NCI-H526 treated with DMSO at 0.1 percent for 48 hours (cell line): Measurements from ENCODE around the gene HIC2.
"Not testable (repeated sequence)": the region's sequence is repeated elsewhere in the genome, so short reads cannot be mapped to it uniquely, and the experiment has no call there.

Experiments
- DNase-seq: peaks from one replicate; lab custom pipeline; 2025; lab: John Stamatoyannopoulos, UW

The HIC2 gene

DNA sequence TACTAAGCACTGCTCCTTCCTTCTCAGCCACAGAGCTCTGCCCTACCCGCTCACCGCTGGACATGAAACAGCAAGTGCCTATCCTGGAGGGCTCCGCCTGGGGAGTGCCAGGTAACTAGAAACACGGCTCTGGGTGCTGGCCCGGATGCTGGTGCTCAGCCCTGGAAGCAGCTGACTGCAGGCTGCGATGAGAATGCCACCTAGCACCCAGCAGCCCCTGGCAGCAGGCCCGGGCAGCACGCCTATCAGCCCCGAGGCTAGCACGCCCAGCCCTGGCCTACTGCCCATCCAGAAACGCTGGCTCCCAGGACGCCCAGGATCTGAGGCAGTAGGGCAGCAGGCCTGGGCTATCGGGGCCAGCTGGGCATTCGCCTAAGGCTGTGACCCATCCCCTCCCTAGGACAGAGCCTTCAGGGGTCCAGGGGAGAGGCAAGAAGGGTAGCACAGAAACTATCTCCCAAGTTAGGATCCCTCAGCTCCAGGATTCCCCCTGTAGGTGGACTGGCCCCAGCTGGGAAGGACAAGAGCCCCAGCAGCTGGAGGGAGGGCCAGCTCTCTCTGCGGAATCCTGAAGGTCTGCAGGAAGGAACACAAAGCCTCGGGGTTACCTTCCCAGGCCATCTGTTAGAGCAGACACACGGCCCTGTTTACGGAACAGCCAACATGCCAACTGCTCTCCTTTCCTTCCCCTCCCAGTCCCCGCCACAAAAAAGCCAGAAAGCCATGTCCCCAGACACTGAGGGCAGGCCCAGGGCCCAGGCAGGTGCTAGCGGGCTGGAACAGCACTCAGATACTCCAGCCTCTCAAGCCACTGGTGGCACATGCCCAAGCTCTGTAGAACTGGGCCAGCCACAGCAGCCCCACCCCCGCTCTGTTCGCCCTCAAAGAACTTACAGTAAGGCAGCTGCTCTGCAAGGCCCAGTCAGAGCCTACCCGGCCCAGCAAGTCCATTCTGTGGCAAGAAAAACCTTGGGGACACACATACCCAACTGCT is 76.9 kb downstream of the HIC2 start:
- DNase-seq: not testable (repeated sequence)

DNA sequence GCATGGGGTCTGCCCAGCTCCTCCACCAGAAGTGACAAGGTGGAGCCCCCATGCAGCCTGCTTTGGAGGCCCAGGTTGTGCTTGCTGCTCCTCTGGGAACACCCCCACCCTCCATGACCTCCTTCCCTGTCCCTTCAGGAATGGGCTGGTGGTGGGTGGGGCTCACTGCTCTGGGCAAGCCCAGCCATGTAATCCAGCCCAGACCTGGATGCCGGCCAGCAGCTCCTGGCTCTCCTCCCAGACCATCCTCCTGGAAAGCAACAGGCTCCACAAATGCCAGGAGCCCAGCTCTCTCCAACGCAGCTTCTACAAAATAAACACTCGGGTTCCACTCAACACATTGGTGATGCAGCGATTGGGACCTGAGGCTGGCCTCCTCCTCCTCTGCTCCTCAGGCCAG is 80.8 kb downstream of the HIC2 start:
- not testable (repeated sequence) for DNase-seq

DNA sequence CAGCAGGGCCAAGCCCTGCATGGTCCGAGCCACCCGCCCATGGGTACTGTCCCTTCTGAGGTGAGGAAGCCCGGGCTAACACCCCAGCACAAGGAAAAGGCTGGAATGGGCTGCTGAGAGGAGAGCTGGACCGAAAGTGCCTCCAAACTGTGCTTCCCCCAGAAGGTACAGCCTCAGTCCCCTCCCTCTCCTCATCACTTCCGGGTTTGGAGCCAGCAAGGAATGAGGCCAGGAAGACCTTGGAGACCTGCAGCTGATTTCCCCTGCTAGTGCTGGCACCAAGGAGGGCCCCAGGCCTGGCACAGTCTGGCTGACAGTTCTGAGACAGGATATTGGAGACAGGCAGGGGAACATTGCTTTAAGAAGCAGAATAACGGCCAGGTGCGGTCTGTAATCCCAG is 81.3 kb downstream of the HIC2 start:
- not testable (repeated sequence) for DNase-seq

DNA sequence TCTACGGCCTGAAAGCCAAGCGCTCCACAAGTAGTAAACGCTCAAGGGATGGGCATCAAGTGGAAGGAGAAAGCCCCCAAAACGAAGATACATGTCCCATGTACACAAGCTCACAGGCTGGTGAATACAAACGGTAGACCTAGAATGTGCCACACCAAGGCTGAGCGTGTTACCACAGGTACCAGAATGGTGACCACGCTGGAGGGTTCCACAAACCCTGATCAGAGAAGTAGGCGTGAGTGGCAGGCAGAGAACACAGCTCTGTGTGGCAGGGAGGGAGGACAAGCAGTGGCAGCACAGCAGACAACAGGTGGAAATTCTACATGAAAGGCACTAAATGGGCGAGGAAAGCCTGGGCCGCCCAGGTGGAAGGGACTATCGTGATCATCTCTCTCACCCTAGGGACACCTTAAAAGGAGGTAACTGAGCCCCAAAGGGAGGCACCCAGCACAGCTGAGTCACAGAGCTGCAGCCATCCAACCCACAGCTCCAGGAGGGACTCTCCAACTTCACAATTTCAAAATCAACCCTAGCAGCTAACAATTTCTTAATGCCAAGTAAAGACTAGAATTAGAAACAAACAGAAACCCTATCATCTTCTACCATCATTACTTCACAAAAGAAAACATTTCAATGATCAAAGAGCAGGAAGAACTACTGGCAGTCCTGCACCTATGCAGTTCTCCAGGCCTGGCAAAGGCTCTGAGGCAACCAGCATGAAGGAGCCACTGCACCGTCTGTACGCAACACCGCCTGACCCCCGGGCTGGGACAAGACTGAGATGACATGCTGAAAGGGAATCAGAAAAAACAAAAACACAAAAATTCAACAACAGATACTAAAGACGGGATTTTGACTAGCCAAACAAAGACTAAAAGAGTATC is 82.7 kb downstream of the HIC2 start:
- not testable (repeated sequence) for DNase-seq
